DMS114 treated with DMSO at 0.1 percent for 48 hours (cell line): ENCODE data around the gene VAMP7.
"Not testable (repeated sequence)": the region's sequence is repeated elsewhere in the genome, so short reads cannot be mapped to it uniquely, and the experiment has no call there.

Source experiments
- DNase-seq: peaks from one replicate; lab custom pipeline; 2025; ENCODE audit not compliant: unreplicated experiment; lab: John Stamatoyannopoulos, UW

The VAMP7 gene, protein sequence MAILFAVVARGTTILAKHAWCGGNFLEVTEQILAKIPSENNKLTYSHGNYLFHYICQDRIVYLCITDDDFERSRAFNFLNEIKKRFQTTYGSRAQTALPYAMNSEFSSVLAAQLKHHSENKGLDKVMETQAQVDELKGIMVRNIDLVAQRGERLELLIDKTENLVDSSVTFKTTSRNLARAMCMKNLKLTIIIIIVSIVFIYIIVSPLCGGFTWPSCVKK

GRCh38 chrX:155881158-155881993 is at the start of gene VAMP7:
Gene VAMP7 (plus strand): TSS chrX:155881345. CDS start chrX:155889467, 8,122 bp downstream.
- DNase-seq, result peak; percentile 75

DNA sequence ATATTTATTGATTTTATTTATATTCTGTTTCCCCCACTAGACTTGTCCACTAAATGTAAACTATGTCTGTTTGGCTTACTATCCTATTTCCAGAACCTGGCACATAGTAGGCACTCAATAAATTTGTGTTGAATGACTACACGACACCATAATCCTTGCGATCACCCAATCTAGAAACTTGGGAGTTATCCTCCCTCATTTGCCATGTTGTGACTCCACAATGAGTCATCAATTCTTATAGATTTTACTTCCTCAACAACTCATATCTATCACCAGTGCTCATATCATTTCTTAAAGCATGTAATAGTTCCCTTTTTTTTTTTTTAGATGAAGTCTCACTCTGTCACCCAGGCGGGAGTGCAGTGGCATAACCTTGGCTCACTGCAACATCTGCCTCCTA is 39.9 kb upstream of the VAMP7 start:
- no peak for DNase-seq

- not testable (repeated sequence) for DNase-seq
Observed at GRCh38 chrX:155851786-155852185, 29.4 kb upstream of the VAMP7 start.

DNA sequence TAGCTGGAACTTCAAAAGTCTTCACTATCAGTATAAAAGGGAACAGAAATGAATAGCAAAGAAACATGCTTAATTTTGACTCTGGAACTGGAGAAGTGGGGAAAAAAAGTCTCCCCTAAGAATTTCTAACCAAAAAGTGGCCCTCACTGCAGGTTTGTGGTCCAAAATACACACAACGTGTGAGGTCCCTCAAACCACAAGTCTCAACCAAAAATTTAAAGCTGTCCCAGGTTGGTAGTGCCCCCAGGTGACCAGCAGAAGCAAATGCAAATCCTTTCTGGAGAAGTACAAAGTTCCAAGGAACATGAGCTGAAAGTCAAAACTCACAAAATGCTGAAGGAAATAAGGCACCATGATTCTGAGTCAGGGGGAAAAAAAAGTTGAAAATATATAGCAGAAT is 23.6 kb upstream of the VAMP7 start:
- no peak for DNase-seq

- no peak for DNase-seq
Observed at GRCh38 chrX:155864655-155865054, 16.5 kb upstream of the VAMP7 start.

GRCh38 chrX:155865193-155865592 is 16.0 kb upstream of the VAMP7 start:
- DNase-seq, result no peak

DNA sequence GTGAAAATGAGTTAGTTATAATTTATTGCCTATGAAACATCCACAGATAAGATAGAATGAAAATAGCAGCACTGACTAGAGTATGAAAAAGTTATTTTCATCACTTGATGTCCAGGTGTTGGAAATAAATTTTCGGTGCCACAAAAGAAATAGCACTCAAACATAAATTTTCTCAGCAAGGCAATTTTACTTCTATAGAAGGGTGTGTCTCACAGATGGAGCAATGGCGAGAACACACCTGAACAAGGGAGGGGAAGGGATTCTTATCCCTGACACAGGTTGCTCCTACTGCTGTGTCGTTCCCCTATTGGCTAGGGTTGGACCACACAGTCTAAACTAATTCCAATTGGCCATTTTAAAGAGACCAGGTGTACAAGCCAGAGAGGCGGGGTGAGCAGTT is 13.3 kb upstream of the VAMP7 start:
- DNase-seq, result no peak

- DNase-seq, result no peak
Observed at GRCh38 chrX:155870958-155871357, 10.2 kb upstream of the VAMP7 start.

- DNase-seq, result no peak
Observed at GRCh38 chrX:155871934-155872333, 9.2 kb upstream of the VAMP7 start.

- no peak for DNase-seq
Observed at GRCh38 chrX:155873188-155873587, 8.0 kb upstream of the VAMP7 start.

DNA sequence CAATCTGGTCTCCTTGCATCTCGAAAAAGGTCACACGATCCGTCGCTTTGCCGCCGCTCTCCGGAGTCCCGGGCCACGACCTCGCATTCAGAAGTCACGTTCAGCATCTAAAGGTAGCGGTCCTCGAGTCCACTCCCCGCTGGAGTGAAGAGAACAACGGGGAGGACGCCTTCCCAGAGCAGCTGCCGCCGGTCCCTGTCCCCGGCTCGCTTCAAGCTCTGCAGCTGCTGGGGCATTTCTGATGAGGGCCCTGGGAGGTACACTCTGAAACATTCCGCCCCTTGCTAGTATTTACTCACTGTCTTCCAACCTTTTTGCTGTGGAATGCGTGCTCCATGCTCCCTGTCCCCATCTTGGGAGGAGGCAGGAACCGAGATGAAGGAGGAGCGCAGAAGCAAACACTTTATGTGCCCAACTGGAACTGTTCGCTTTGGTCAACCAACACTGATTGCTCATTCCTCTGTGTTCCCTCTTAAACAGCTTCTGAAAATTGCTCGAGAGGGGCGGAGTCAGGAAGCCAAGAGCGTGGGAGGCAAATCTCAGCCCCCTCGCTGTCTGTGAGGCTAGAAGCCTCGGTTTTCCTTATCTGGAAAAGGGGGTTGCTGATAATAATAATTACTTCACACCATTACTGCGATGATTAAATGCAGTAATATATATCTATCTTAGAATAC is 6.4 kb upstream of the VAMP7 start:
- no peak for DNase-seq

DNA sequence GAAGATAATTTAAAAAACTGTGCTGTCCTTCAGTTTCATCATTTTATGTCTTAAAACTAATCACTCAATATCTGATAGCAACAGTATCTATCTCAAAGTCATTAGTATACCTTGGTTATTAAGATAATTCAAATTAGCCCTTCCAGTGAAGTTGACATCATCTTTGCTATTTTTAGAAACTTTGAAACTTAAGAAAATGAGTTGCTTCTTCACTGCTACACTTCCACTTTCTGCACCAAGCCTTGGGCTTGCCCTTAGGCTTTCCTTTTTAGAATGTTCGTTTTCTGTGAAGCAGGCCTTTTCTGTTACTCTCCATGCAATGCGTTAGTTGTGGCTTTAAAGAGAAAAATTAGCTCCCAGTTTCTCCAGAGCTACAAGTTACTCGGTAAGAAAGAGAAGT is 4.4 kb upstream of the VAMP7 start:
- no peak for DNase-seq

GRCh38 chrX:155877288-155877687 is 3.9 kb upstream of the VAMP7 start:
- DNase-seq, result no peak

DNA sequence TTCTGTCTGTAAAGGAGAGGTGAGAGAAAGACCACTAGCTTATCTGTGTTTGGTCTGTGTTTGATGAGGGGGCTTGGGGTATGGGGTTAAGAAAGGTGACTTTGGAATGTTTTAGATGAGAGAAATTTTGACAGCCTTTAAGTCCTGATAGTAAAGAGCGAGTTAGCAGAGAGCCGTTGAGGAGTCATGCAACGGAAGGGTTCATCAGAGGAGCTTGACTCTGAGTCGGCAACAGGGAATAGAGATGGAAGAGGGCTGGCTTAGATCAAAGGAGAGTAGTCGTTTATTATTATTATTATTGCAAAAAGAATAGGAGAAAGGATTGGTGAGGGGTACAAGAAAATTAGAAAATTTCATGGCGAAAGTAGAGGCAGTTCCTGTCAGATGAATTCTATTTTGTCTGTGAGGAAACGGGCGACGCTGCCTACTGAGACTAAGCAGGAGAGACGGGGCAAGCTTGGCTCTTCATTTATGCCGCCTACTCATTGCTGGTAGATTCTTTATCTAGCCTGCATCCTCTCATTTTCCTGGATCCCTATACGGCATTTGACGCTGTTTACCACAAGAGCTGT is 473 bp upstream of the VAMP7 start:
- DNase-seq, result no peak

GRCh38 chrX:155886409-155886808 is 5.3 kb downstream of the VAMP7 start:
- no peak for DNase-seq

GRCh38 chrX:155888139-155888538 is 7.0 kb downstream of the VAMP7 start:
- DNase-seq, result no peak

DNA sequence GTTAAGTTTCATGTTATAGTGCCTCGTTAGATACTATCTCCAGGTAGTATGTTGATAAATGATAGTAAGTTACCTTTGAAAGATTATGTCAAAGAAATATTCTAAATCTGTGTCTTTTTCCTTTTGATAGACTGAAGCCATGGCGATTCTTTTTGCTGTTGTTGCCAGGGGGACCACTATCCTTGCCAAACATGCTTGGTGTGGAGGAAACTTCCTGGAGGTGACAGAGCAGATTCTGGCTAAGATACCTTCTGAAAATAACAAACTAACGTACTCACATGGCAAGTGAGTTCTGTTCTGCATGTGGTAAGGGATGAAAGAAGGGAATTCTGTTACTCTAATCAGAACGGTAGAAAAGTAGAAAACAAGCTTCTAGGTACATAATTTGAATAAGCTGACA is 8.2 kb downstream of the VAMP7 start:
- no peak for DNase-seq

DNA sequence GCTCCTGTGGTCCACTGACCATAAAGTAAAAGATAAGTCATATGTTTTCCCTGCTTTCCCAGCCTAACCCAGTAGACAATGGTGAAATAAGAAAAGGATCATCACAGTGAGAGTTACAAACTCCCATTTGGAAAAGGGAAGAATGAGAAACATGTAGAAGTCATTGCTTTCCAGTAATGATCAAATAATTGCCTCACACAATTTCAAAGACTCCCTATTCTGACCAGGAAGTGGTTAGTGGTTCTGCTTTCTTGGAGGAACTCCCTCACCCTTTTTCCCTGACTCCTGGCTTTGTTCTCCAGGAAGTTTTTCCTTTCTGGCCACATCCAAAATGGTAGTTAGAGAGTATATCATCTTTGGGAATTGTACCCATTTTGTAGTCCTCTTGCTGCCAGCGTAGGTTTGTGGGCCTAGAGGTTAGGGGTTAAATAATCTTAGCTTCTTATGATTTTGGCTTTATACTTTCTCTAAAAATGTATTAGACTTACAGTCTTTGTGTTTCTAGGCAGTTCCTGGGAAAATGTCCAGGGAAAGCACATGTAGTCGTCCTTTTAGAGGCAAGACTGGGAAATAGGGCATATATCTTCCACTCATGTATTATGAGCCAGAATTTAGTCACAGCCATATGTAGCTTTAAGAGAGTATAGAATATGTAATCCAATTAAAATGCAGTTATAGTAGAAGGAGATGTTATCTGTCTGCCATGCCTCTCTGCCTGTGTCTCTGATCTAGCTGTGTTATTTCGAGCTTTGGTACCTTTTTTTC is 10.5 kb downstream of the VAMP7 start:
- no peak for DNase-seq

DNA sequence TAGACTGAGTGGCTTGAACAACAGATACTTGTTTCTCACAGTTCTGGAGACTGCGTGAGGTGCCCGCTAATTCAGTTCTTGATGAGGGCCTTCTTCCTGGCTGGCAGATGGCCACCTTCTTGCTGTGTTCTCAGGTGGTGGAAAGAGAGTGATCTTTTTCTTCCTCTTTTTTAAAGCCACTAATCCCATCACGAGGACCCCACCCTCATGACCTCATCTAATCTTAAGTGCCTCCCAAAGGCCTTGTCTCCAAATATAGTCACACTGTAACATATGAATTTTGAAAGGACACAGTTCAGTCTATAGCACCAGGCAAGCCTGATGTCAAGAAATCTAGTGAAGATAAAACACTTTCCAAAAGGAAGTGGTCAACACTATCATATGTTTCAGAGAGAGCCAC is 12.4 kb downstream of the VAMP7 start:
- DNase-seq, result no peak

- DNase-seq, result no peak
Observed at GRCh38 chrX:155896512-155896911, 15.4 kb downstream of the VAMP7 start.

GRCh38 chrX:155899366-155899765 is 18.2 kb downstream of the VAMP7 start:
- DNase-seq, result no peak
